GM12864 (cell line): Measurements from ENCODE around the gene RNF111.

Experiments
- DNase-seq: peaks from one replicate; pipeline ENCODE4 v3.0.0-alpha.2; 2011; ENCODE audit warnings: low read depth
- H3K4me3 ChIP-seq: 2 replicates; pipeline ENCODE4 v1.5.1; 2011; ENCODE audit warnings: mild to moderate bottlenecking, low read depth, low read length, control low read depth
- CTCF ChIP-seq: IDR thresholded peaks from 2 replicates; pipeline ENCODE4 v1.5.1; 2011; ENCODE audit warnings: low read depth, mild to moderate bottlenecking, moderate library complexity, low read length, control low read depth, inconsistent platforms; ENCODE audit errors: missing control alignments

The RNF111 gene

GRCh38 chr15:58981808-58982475, 5.5 kb upstream of the RNF111 start:
- TF ChIP-seq CTCF: no peak
- H3K4me3 ChIP-seq: peak overlapping the region; percentile 29; the same call in 1 of the 2 replicates
- DNase-seq: no peak

GRCh38 chr15:58983261-58983660, 4.2 kb upstream of the RNF111 start:
- no peak overlapping the region for H3K4me3 ChIP-seq
- DNase-seq: no peak
- no peak for TF ChIP-seq CTCF

- DNase-seq: no peak
- no peak for TF ChIP-seq CTCF
- no peak overlapping the region for H3K4me3 ChIP-seq
These were observed 2.0 kb upstream of the RNF111 start for GRCh38 chr15:58985443-58985842.

GRCh38 chr15:58987036-58987435, 427 bp upstream of the RNF111 start:
- TF ChIP-seq CTCF: no peak
- H3K4me3 ChIP-seq: peak overlapping the region; percentile 68
- no peak for DNase-seq

- TF ChIP-seq CTCF: no peak
- DNase-seq: no peak
- H3K4me3 ChIP-seq: peak overlapping the region; percentile 68
These were observed 733 bp downstream of the RNF111 start for GRCh38 chr15:58988006-58988785.

GRCh38 chr15:58992181-58992580, 4.7 kb downstream of the RNF111 start:
- no peak for TF ChIP-seq CTCF
- H3K4me3 ChIP-seq: no peak overlapping the region
- no peak for DNase-seq
